Keratinocyte (primary cell): ENCODE data around the gene ADGRG6. TPM values are rescaled to one million over a fixed set of nuclear protein-coding genes. Genes with fewer than 3 reads are reported as not detected.

Source experiments
- DNase-seq: peaks from one replicate; pipeline ENCODE4 v3.0.0-alpha.2; 2011; ENCODE audit warnings: low read depth, missing footprints, low spot score
- FAIRE-seq: peaks from 2 replicates; lab custom pipeline; 2011; peaks lifted over from hg19 to GRCh38; lab: Jason Lieb, UNC
- H2AFZ ChIP-seq: 2 replicates; pipeline ENCODE4 v1.6.0; 2012; ENCODE audit warnings: low read length, control low read depth, inconsistent platforms; ENCODE audit not compliant: control insufficient read depth
- H3K27ac ChIP-seq: 2 replicates; pipeline ENCODE4 v1.5.1; 2011; ENCODE audit warnings: low read length; ENCODE audit not compliant: control insufficient read depth, insufficient read depth
- H3K27me3 ChIP-seq: 3 replicates; pipeline ENCODE4 v1.6.0; 2011; ENCODE audit warnings: low read length; ENCODE audit not compliant: control insufficient read depth, insufficient read depth; ENCODE audit errors: extremely low read depth
- H3K36me3 ChIP-seq, 2 experiments: 2 replicates in 1 of 2; 3 replicates in 1 of 2; pipeline ENCODE4 v1.5.1; 2011; ENCODE audit warnings: low read length in 2 of 2, mild to moderate bottlenecking in 1 of 2; ENCODE audit not compliant: control insufficient read depth in 2 of 2, insufficient read depth in 2 of 2; ENCODE audit errors: extremely low read depth in 1 of 2
- H3K4me1 ChIP-seq: 3 replicates; pipeline ENCODE4 v1.5.1; 2011; ENCODE audit warnings: low read length; ENCODE audit not compliant: control insufficient read depth, insufficient read depth; ENCODE audit errors: extremely low read depth
- H3K4me2 ChIP-seq: 3 replicates; pipeline ENCODE4 v1.6.0; 2011; ENCODE audit warnings: low read depth, low read length; ENCODE audit not compliant: control insufficient read depth, insufficient read depth; ENCODE audit errors: extremely low read depth
- H3K4me3 ChIP-seq, 3 experiments: fragments of 200-600 bp in 1 of 3; sonication (generic) in 1 of 3; 2 replicates in 2 of 3; 3 replicates in 1 of 3; pipeline ENCODE4 v1.5.1; 2011 to 2016; ENCODE audit warnings: low read length in 3 of 3, mild to moderate bottlenecking in 3 of 3, control low read depth in 2 of 3, inconsistent platforms in 1 of 3, low read depth in 1 of 3, mixed read lengths in 1 of 3, mixed run types in 1 of 3, moderate library complexity in 1 of 3; ENCODE audit not compliant: control insufficient read depth in 2 of 3, insufficient read depth in 2 of 3; ENCODE audit errors: extremely low read depth in 1 of 3
- H3K79me2 ChIP-seq: 2 replicates; pipeline ENCODE4 v1.6.0; 2012; ENCODE audit warnings: low read length; ENCODE audit not compliant: control insufficient read depth, insufficient read depth
- H3K9ac ChIP-seq: 3 replicates; pipeline ENCODE4 v1.6.0; 2011; ENCODE audit warnings: low read length; ENCODE audit not compliant: control insufficient read depth, insufficient read depth; ENCODE audit errors: extremely low read depth
- H3K9me1 ChIP-seq: 3 replicates; pipeline ENCODE4 v1.6.0; 2011; ENCODE audit warnings: low read length; ENCODE audit not compliant: control insufficient read depth, insufficient read depth; ENCODE audit errors: extremely low read depth
- H3K9me3 ChIP-seq: 2 replicates; pipeline ENCODE4 v1.5.1; 2012; ENCODE audit warnings: low read depth, low read length; ENCODE audit not compliant: control insufficient read depth
- H4K20me1 ChIP-seq: 3 replicates; pipeline ENCODE4 v1.6.0; 2011; ENCODE audit warnings: low read length; ENCODE audit not compliant: control insufficient read depth, insufficient read depth; ENCODE audit errors: extremely low read depth
- CTCF ChIP-seq, 3 experiments: IDR thresholded peaks in 1 of 3; conservative IDR thresholded peaks in 1 of 3; optimal IDR thresholded peaks in 1 of 3; 2 replicates in 2 of 3; 3 replicates in 1 of 3; pipeline versions ENCODE3 to v1.5.1; 2011; ENCODE audit warnings: low read length in 3 of 3, mild to moderate bottlenecking in 3 of 3, moderate library complexity in 2 of 3, control low read depth in 1 of 3, inconsistent platforms in 1 of 3; ENCODE audit not compliant: insufficient read depth in 2 of 3; ENCODE audit errors: extremely low read depth in 1 of 3
- EZH2 ChIP-seq: IDR thresholded peaks from one replicate; pipeline ENCODE4 v1.6.1; 2012; ENCODE audit warnings: inconsistent platforms, mild to moderate bottlenecking, low read length, moderate library complexity
- dilution Hi-C: fragments of 300-500 bp; cut with MboI; formaldehyde crosslinking; loops from one replicate; pipeline ENCODE4 v1.7.0; 2020; ENCODE audit warnings: low sequenced_read_pairs; ENCODE audit not compliant: extremely low pct_ligation_motif_present
- polyA plus RNA-seq, 5 experiments: library from polyadenylated mRNA; depleted of rRNA in 3 of 5; stranded (reverse) in 3 of 5; stranded (forward) in 1 of 5; unstranded in 1 of 5; fragments of >200 nt; gene quantifications; 1 replicate in 1 of 5; 2 replicates in 3 of 5; 3 replicates in 1 of 5; pipeline versions ENCODE4 v1.2.1 to v1.2.3, GENCODE V29; 2011 to 2012; ENCODE audit warnings: missing spikeins in 2 of 5, low read depth in 1 of 5, low replicate concordance in 1 of 5

The ADGRG6 gene
- polyA plus RNA-seq, 1 donor (not counting 4 experiments of a cell fraction or from before 2014, with no cell fraction given) = 20.1 TPM

GRCh38 chr6:142336183-142336582, 34.4 kb downstream of the ADGRG6 start:
- Histone ChIP-seq H3K36me3 (no peaks in the 10 kb centered on the region), H3K79me2 (no peaks in the 10 kb centered on the region), H3K9me1 (no peaks in the 10 kb centered on the region), H3K9ac (no peak overlapping the region), H3K27me3 (no peaks in the 10 kb centered on the region), H3K4me1 (peaks cover 10% of the 10 kb centered on the region), H2AFZ (no peak overlapping the region), H3K9me3 (no peaks in the 10 kb centered on the region), H3K27ac (no peak overlapping the region), H4K20me1 (no peaks in the 10 kb centered on the region), H3K4me2 (no peak overlapping the region), H3K4me3 (no peak overlapping the region)
- TF ChIP-seq CTCF (optimal IDR thresholded peaks at IDR 0.05 in 1 of 3, IDR thresholded peaks at IDR 0.05 in 1 of 3, conservative IDR thresholded peaks at IDR 0.05 in 1 of 3; ENCODE audit: extremely low read depth in 1 of 3, insufficient read depth in 2 of 3, low read length in 3 of 3) (no peak), EZH2 (no peak)
- dilution Hi-C loops = no loop called here
- FAIRE-seq (no peak), DNase-seq (no peak)

GRCh38 chr6:142336787-142337186, 35.0 kb downstream of the ADGRG6 start:
- Histone ChIP-seq H3K4me1 (peaks cover 4% of the 10 kb centered on the region), H3K27me3 (no peaks in the 10 kb centered on the region), H4K20me1 (no peaks in the 10 kb centered on the region), H3K9ac (no peak overlapping the region), H3K79me2 (no peaks in the 10 kb centered on the region), H3K9me3 (no peaks in the 10 kb centered on the region), H3K27ac (no peak overlapping the region), H3K36me3 (no peaks in the 10 kb centered on the region), H3K4me3 (no peak overlapping the region), H3K4me2 (no peak overlapping the region), H3K9me1 (no peaks in the 10 kb centered on the region), H2AFZ (no peak overlapping the region)
- TF ChIP-seq EZH2 (no peak), CTCF (optimal IDR thresholded peaks at IDR 0.05 in 1 of 3, IDR thresholded peaks at IDR 0.05 in 1 of 3, conservative IDR thresholded peaks at IDR 0.05 in 1 of 3; ENCODE audit: extremely low read depth in 1 of 3, insufficient read depth in 2 of 3, low read length in 3 of 3) (no peak)
- no peak for DNase-seq
- no peak for FAIRE-seq
- dilution Hi-C loops = no loop called here
